Activated CD4-positive, alpha-beta T cell treated with anti-CD3 and anti-CD28 coated beads for 4 hours (primary cell): ENCODE data around the gene EPS15.
"Not testable (repeated sequence)": the region's sequence is repeated elsewhere in the genome, so short reads cannot be mapped to it uniquely, and the experiment has no call there.

Source experiments
- DNase-seq, 2 donors: peaks; one replicate each; pipeline ENCODE4 v3.0.0-alpha.2; 2020

EPS15 gene

GRCh38 chr1:51422367-51423072 lies 96.5 kb downstream of the EPS15 start:
- DNase-seq, result no peak

GRCh38 chr1:51421964-51422363 lies 97.1 kb downstream of the EPS15 start:
- no peak for DNase-seq

GRCh38 chr1:51420867-51421627 lies 98.0 kb downstream of the EPS15 start:
- DNase-seq, result no peak

GRCh38 chr1:51418384-51418959 lies 100.6 kb downstream of the EPS15 start:
- DNase-seq, result no peak

- no peak for DNase-seq
Measured at GRCh38 chr1:51417496-51418383, 101.3 kb downstream of the EPS15 start.

- DNase-seq, result no peak
Measured at GRCh38 chr1:51416910-51417309, 102.2 kb downstream of the EPS15 start.

- DNase-seq, result no peak
Measured at GRCh38 chr1:51415963-51416362, 103.1 kb downstream of the EPS15 start.

GRCh38 chr1:51414811-51415210 lies 104.3 kb downstream of the EPS15 start:
- DNase-seq, result no peak

GRCh38 chr1:51411820-51412219 lies 107.2 kb downstream of the EPS15 start:
- DNase-seq, result not testable (repeated sequence)

- no peak for DNase-seq
Measured at GRCh38 chr1:51410568-51411460, 108.3 kb downstream of the EPS15 start.

GRCh38 chr1:51409755-51410541 lies 109.1 kb downstream of the EPS15 start:
- DNase-seq, result not testable (repeated sequence)

GRCh38 chr1:51392241-51392640 lies 126.8 kb downstream of the EPS15 start:
- no peak for DNase-seq

GRCh38 chr1:51390641-51391040 lies 128.4 kb downstream of the EPS15 start:
- not testable (repeated sequence) for DNase-seq

- DNase-seq, result not testable (repeated sequence)
Measured at GRCh38 chr1:51387288-51387687, 131.8 kb downstream of the EPS15 start.

- DNase-seq, result not testable (repeated sequence)
Measured at GRCh38 chr1:51386259-51386658, 132.8 kb downstream of the EPS15 start.

GRCh38 chr1:51385776-51386175 lies 133.3 kb downstream of the EPS15 start:
- DNase-seq, result no peak

GRCh38 chr1:51381964-51382363 lies 137.1 kb downstream of the EPS15 start:
- DNase-seq, result no peak

GRCh38 chr1:51380936-51381335 lies 138.1 kb downstream of the EPS15 start:
- DNase-seq, result no peak

GRCh38 chr1:51378871-51379270 lies 140.2 kb downstream of the EPS15 start:
- DNase-seq, result no peak

- DNase-seq, result no peak
Measured at GRCh38 chr1:51373898-51374297, 145.2 kb downstream of the EPS15 start.

- DNase-seq, result no peak
Measured at GRCh38 chr1:51372561-51372960, 146.5 kb downstream of the EPS15 start.
